Common myeloid progenitor, CD34-positive (primary cell): ENCODE results near the gene CDC42EP4.

Source experiments
- CTCF ChIA-PET: fragments of 350-600 bp; sonication (Branson Sonifier 250); formaldehyde crosslinking; loops from one replicate; lab custom pipeline; 2021; ENCODE audit warnings: antibody characterized with exemption; lab: Charles Lee
- POLR2A ChIA-PET: fragments of 350-600 bp; sonication (Branson Sonifier 250); formaldehyde crosslinking; loops from one replicate; lab custom pipeline; 2021; ENCODE audit warnings: antibody characterized with exemption; lab: Charles Lee
- DNase-seq, 3 donors: peaks; one replicate each; pipeline versions ENCODE4 v3.0.0 to v3.0.0-alpha.2; 2013
- H3K27ac ChIP-seq, 2 experiments: 1 replicate in 1 of 2; 2 replicates in 1 of 2; pipeline ENCODE4 v1.7.0; 2013; ENCODE audit warnings: inconsistent platforms in 2 of 2, low read length in 2 of 2, mild to moderate bottlenecking in 2 of 2, low read depth in 1 of 2, moderate library complexity in 1 of 2; ENCODE audit not compliant: severe bottlenecking in 2 of 2, insufficient read depth in 1 of 2, poor library complexity in 1 of 2
- H3K27me3 ChIP-seq, 5 experiments: replicated peaks in 2 of 5; 1 replicate in 3 of 5; 2 replicates in 2 of 5; pipeline versions ENCODE4 v1.6.1 to v1.7.0; 2013; ENCODE audit warnings: low read length in 4 of 5, mild to moderate bottlenecking in 2 of 5, moderate library complexity in 2 of 5, inconsistent platforms in 1 of 5; ENCODE audit not compliant: insufficient read depth in 5 of 5, control insufficient read depth in 4 of 5
- H3K36me3 ChIP-seq, 4 experiments: 1 replicate in 2 of 4; 2 replicates in 2 of 4; pipeline versions ENCODE4 v1.6.1 to v1.7.0; 2013; ENCODE audit warnings: low read length in 3 of 4, control low read depth in 1 of 4, mild to moderate bottlenecking in 1 of 4; ENCODE audit not compliant: control insufficient read depth in 4 of 4, insufficient read depth in 4 of 4
- H3K4me1 ChIP-seq, 4 experiments: 1 replicate in 3 of 4; 2 replicates in 1 of 4; pipeline versions ENCODE4 v1.6.1 to v1.7.1; 2013; ENCODE audit warnings: low read length in 3 of 4, mild to moderate bottlenecking in 3 of 4, control low read depth in 1 of 4, inconsistent platforms in 1 of 4, moderate library complexity in 1 of 4; ENCODE audit not compliant: control insufficient read depth in 4 of 4, insufficient read depth in 4 of 4; ENCODE audit errors: control extremely low read depth in 1 of 4
- H3K4me3 ChIP-seq, 7 experiments: 1 replicate in 4 of 7; 2 replicates in 3 of 7; pipeline versions ENCODE4 v1.5.1 to v1.7.0; 2013; ENCODE audit warnings: mild to moderate bottlenecking in 7 of 7, low read length in 6 of 7, moderate library complexity in 6 of 7, inconsistent platforms in 2 of 7, low read depth in 2 of 7, control low read depth in 1 of 7; ENCODE audit not compliant: insufficient read depth in 4 of 7, control insufficient read depth in 1 of 7; ENCODE audit errors: extremely low read depth in 1 of 7
- H3K9me3 ChIP-seq, 5 experiments: 1 replicate in 4 of 5; 2 replicates in 1 of 5; pipeline versions ENCODE4 v1.6.1 to v1.7.1; 2013; ENCODE audit warnings: low read length in 4 of 5, mild to moderate bottlenecking in 2 of 5, inconsistent platforms in 1 of 5, low read depth in 1 of 5, moderate library complexity in 1 of 5; ENCODE audit not compliant: control insufficient read depth in 4 of 5, insufficient read depth in 2 of 5; ENCODE audit errors: control extremely low read depth in 1 of 5
- WGBS: methylation state at CpG from one replicate; pipeline ENCODE4 v1.1.5; 2013; ENCODE audit not compliant: insufficient coverage; 5-methylcytosine and 5-hydroxymethylcytosine counted together

The CDC42EP4 gene

DNA sequence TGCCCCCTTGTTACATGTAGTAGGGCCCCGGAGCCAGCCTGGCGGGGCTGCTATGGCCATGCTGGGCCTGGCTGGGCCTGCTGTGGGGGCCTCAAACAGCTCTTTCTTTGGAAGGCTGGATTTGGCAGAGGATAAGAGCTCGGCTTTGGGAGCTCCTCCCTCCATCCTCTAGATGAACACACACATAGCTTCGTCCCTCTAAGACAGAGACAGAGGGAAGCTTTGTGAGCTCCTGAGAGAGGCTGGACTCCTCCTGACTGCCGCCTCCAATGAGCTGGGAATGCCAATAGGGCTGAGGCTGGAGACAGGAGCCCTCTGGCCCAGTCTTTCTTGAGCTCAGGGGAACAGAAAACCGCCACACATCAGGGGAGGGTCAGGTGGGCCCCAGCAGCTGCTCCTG, 37.3 kb upstream of the CDC42EP4 start:
- POLR2A ChIA-PET: interaction anchor here (1.1 kb wide), 1 partner anchor 27 kb away, joined by 3 read pairs; no protein-coding TSS in a partner anchor
- Histone ChIP-seq H3K36me3 (peaks cover 0 to 11% (median 0%) of the 10 kb centered on the region in 4 experiments), H3K27me3 (no peaks in the 10 kb centered on the region), H3K27ac (no peak overlapping the region), H3K4me1 (no peaks in the 10 kb centered on the region), H3K9me3 (no peaks in the 10 kb centered on the region), H3K4me3 (no peak overlapping the region)
- CTCF ChIA-PET: interaction anchor here (1.0 to 1.3 kb wide), 3 partner anchors 8 to 58 kb away, joined by 3 to 4 read pairs (median 3); no protein-coding TSS in a partner anchor
- DNase-seq: no peak
- WGBS: 96% methylated on average over 4 of the region's 6 CpGs

DNA sequence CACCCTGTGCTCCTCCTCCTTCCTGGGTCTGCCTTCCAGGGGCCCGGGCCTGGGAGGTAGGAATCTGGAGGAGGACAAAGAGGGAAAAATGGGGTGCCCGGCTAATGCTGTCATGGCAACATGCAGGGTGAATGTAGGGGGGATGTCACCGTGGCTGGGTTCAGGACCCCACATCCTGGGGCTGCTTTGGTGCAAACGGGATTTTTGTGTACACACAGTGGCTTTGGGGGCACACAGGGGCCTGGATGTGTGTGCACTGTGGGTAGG, 37.0 kb upstream of the CDC42EP4 start:
- Histone ChIP-seq H3K36me3 (peaks cover 0 to 11% (median 0%) of the 10 kb centered on the region in 4 experiments), H3K9me3 (no peaks in the 10 kb centered on the region), H3K4me3 (no peak overlapping the region), H3K4me1 (no peaks in the 10 kb centered on the region), H3K27me3 (no peaks in the 10 kb centered on the region), H3K27ac (no peak overlapping the region)
- ChIA-PET CTCF (interaction anchor here (1.2 kb wide), 1 partner anchor 57 kb away, joined by 3 read pairs; no protein-coding TSS in a partner anchor), POLR2A (interaction anchor here (1.1 kb wide), 1 partner anchor 28 kb away, joined by 3 read pairs; no protein-coding TSS in a partner anchor)
- no peak for DNase-seq
- 63% methylated on average over 3 of the region's 4 CpGs for WGBS

DNA sequence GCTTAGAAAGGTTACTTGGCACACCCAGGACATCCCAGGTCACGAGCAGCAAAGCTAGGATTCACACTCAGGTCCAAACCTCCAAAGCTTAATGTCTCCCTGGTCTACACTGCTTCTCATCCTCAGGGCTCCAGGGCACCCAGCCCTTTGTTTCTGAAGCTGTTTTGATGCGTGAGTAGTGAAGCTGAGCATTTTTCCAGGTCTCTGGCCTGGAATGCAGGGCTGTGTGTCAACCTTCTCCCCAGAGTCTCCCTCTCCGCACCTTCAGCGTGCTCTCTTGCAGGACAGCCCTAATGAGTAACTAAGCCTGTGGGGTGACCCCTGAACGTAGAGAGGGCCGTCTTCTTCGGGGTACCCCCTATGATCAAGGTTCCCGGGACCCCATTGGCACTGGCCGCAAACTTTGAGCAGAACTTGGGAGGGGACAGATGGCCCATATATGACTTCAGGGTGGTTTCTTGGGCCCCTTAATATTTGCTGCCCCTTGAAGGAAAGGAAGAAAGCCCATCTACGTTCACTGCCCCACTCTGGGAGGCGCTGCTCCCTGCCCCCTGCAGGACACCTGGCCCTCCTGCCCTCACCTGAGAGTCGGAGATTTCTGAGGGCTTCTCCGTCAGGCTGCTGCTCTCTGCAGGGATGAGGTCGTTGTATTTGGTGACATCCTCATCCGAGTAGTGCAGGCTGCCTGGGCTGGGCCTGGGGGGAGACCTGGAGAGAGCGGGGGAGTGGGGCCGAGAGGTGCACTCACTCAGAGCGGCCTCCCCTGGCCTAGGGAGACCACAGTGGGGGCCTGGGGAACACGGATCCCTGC, 36.4 kb upstream of the CDC42EP4 start:
- Histone ChIP-seq H3K4me1 (no peaks in the 10 kb centered on the region), H3K36me3 (peaks cover 0 to 11% (median 0%) of the 10 kb centered on the region in 4 experiments), H3K9me3 (no peaks in the 10 kb centered on the region), H3K27me3 (no peaks in the 10 kb centered on the region), H3K4me3 (no peak overlapping the region), H3K27ac (no peak overlapping the region)
- POLR2A ChIA-PET: no interaction called here
- no peak for DNase-seq
- CTCF ChIA-PET: interaction anchor here (0.9 to 1.2 kb wide), 2 partner anchors 57 to 92 kb away, joined by 3 read pairs; no protein-coding TSS in a partner anchor
- 86% methylated on average over 15 of the region's 19 CpGs for WGBS

DNA sequence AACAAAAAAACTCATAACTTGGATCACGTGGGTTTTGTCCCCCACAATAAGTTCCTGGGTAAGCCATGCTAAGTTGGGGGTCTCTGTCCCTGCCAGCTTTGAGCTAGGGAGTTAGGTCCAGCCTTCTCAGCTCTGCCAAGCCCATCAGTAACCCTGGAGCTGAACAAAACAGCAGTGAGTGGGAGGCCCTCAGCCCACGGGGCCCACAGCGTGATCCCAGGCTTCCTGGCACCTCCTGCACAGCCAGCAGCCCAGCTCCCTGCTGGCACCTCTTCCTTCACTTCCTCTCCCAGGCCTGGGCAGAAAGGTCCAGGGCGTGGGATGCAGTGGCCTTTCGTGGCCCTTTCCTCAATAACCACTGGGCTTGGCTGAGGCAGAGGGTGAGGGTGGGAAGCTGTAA, 35.5 kb upstream of the CDC42EP4 start:
- DNase-seq: no peak
- no peaks in the 10 kb centered on the region for H3K27me3 ChIP-seq
- H3K36me3 ChIP-seq: peaks cover 0 to 10% (median 0%) of the 10 kb centered on the region in 4 experiments
- H3K9me3 ChIP-seq: no peaks in the 10 kb centered on the region
- no peak overlapping the region for H3K4me3 ChIP-seq
- ChIA-PET CTCF (interaction anchor here (0.7 to 0.9 kb wide), 2 partner anchors 10 to 91 kb away, joined by 3 read pairs; no protein-coding TSS in a partner anchor), POLR2A (no interaction called here)
- no peak overlapping the region for H3K27ac ChIP-seq
- WGBS: 67% methylated on average over 4 of the region's 5 CpGs
- H3K4me1 ChIP-seq: no peaks in the 10 kb centered on the region

DNA sequence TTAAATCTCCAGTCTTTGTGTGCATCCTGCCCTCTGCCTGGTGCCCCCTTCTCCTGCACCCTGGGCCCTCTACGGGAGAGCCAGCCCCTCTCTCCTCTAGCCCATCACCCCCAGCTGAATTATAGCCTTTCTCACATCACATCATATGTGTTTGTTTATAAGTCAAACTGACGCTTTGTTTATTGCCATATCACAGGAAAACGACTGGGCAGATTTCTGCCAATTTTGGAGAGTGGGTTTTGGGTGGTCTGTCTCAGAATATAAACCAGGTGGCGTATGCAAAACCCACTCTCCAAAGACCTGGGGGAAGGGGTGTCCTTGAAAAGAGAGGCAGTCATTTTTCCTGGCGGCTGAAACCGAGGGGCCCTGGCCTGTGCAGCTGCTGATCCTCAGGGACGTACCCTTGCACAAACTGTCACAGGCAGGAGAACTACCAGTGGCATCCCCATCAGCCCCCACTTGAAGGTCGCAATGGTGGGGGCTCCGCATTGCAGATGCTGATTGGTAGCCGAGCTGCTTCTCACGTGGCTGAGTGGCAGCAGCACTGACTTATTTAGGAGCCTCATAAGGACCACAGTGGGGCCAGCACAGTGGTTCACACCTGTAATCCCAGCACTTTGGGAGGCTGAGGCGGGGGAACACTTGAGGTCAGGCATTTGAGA, 34.8 kb upstream of the CDC42EP4 start:
- no peak for DNase-seq
- Histone ChIP-seq H3K4me1 (no peaks in the 10 kb centered on the region), H3K27ac (no peak overlapping the region), H3K9me3 (no peaks in the 10 kb centered on the region), H3K36me3 (peaks cover 0 to 8% (median 0%) of the 10 kb centered on the region in 4 experiments), H3K27me3 (no peaks in the 10 kb centered on the region), H3K4me3 (no peak overlapping the region)
- CTCF ChIA-PET: interaction anchor here (0.7 kb wide), 1 partner anchor 11 kb away, joined by 3 read pairs; no protein-coding TSS in a partner anchor
- POLR2A ChIA-PET: no interaction called here
- WGBS: 99% methylated on average over 9 of the region's 12 CpGs

DNA sequence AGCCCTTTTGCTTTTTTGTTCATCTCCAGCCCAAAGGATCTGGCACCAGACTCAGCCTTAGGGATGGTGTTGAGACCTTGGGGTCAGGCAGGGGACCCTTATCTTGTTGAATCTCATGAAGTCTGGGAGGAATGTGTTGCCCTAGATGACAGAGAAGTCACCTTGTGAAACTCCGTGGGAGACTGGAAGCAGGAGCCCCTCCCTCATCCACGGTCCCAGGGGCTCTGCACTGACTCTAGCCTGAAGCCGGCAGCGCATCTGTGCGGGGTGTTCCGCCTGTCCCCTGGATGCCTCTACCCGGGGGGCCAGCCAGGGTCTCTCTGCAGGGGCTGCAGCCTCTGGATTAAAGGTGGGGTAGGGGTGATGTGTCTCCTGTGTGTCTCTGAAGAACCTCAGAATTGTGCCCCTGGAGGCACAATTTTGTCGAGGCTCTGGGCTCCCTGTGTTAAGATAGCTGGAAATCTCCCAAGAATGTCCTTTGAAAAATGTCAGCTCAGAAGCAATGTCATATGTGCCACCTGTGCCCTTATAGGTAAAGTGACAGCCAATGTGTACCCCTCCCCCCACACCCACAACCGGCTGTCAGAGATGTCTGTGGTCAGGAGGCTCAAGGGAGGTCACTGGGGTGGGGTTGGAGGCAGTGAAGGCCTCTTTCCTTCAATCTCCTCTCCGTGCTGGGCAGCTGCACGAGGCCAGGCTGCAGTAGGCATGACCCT, 32.1 kb upstream of the CDC42EP4 start:
- Histone ChIP-seq H3K4me1 (no peaks in the 10 kb centered on the region), H3K4me3 (no peak overlapping the region), H3K27ac (no peak overlapping the region), H3K36me3 (peaks cover 0 to 3% (median 0%) of the 10 kb centered on the region in 4 experiments), H3K9me3 (no peaks in the 10 kb centered on the region), H3K27me3 (no peaks in the 10 kb centered on the region)
- no peak for DNase-seq
- POLR2A ChIA-PET: no interaction called here
- CTCF ChIA-PET: interaction anchor here (0.9 to 1.0 kb wide), 3 partner anchors 26 to 88 kb away, joined by 3 to 4 read pairs (median 3); no protein-coding TSS in a partner anchor
- WGBS: 88% methylated on average over 6 of the region's 11 CpGs
